HG03097 (cell line): ENCODE measurements around the gene GRK5.

Experiments used
- ATAC-seq: cut with Tn5 transposase; IDR thresholded peaks from one replicate; pipeline ENCODE4 v1.9.1; 2021; ENCODE audit not compliant: unreplicated experiment, low FRiP score

Gene GRK5

DNA sequence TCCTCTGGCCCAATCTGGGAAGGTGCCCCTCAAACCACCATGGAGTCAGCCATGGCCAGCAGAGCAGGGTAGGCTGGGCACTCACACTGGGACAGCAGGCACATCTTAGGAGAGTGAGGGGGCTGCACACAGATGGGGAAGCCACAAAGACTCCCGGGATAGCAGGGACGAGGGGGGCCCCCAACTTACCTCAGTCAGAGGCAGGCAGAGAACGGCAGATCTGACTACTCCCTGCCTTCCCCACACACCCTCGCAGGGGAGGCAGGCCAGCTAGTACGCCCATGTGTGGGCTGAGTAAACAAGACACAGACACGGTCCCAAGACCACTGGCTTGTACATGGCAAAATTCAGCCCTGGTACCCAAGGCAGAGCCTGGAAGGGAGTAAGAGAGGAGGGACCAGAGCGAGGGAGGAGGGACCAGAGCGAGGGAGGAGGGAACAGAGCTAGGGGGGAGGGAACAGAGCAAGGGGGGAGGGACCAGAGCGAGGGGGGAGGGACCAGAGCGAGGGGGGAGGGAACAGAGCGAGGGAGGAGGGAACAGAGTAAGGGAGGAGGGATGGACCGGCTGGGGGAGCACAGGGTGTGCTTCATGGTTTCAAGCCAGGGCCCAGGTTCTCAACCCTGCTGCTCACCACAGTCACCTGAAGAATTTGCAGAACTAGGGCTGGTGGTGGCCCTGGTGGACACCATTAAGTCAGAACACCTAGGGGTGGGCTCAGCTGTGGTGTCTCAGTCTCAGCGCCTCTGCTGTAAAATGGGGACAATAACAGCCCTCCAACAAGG lies 261.4 kb downstream of the GRK5 start:
- no peak for ATAC-seq

DNA sequence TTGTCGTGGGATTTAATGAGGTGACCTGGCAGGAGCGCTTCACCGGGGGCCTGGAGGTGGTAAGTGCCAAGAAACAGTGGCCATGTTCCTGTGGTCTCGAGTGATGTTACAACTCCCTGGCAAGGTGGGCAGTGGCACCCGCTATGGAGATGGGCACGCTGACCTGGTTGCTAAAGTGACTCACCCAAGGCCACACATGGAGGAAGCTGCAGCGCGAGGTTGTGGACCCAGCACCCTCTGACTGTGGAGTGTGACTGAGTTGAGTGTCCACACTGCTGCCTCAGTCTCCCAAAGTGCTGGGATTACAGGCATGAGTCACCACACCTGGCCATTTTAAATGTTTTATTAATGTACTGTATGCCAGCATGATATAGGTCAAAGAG lies 261.9 kb downstream of the GRK5 start:
- no peak for ATAC-seq

DNA sequence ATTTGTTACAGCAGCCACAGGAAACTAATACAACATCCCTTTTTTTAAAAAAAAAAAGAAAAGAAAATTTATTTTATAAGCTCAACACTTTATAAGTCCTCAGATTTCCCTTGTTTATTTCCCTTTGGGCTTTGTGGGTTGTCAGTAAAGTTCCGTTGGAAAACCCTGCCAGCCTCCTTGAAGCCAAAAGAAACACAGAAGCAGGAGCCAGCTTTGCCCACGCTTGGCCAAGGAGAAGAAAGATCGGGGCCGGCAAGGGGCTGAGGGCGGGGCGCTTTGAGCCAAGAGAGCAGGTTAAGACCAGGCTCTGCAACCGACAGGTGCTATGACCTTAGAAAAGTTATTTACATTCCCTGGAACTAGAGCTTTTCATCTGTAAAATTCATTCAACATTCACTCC lies 262.5 kb downstream of the GRK5 start:
- ATAC-seq, result no peak

DNA sequence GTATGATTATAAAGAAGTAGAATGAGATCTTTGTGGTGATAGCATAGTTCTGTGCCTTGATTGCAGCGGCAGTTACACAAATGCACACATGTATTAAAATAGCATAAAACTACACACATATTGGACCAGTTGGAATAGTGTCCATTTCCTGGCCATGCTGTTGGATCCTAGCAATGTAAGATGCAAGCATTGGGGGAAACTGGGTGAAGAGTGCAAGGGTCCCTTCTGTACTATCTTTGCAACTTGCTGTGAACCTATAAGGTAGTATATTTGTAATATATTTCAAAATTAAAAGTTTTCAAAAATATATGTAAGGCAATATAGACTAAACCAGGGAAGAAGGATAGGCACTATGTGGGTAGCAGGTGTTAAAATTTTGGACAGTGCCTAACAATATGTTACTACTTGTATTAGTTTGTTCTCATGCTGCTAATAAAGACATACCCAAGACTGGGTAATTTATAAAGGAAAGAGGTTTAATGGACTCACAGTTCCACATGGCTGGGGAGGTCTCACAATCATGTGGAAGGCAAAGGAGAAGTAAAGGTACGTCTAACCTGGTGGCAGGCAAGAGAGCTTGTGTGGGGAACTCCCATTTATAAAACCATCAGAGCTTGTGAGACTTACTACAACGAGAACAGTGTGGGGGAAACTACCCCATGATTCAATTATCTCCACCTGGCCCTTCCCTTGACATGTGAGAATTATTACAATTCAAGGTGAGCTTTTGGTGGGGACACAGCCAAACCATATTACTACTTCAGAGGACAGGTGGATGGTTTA lies 263.7 kb downstream of the GRK5 start:
- ATAC-seq, result no peak

DNA sequence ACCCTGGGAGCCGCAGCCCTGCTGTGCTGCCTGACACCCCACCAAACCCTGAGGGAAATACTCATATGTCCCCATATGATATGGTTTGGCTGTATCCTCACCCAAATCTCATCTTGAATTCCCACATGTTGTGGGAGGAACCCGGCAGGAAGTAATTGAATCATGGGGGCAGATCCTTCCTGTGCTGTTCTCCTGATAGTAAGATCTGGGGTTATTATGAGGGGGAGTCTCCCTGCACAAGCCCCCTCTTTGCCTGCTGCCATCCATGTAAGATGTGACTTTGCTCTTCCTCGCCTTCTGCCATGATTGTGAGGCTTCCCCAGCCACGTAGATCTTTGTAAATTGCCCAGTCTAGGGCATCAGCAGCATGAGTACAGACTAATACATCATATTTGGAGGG lies 266.4 kb downstream of the GRK5 start:
- no peak for ATAC-seq

DNA sequence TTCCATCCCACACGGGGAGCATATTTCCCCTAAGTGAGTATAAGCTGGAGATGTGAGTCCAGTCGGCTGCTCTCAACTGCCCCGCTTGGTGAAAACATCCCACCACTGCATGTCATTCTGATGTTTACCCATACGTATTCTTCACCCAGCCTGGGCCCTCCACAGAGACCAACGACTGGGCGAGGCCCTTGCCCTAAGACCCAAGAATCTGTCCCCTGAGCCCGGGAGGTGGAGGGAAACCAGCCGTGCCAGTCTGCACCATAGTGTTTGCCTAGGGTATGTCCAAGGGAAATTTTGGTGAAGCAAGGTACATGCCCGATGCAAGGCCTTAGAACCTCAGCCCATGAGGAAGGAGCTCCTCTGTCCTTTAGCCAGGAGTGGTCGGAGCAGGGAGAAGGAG lies 267.2 kb downstream of the GRK5 start:
- ATAC-seq, result no peak

DNA sequence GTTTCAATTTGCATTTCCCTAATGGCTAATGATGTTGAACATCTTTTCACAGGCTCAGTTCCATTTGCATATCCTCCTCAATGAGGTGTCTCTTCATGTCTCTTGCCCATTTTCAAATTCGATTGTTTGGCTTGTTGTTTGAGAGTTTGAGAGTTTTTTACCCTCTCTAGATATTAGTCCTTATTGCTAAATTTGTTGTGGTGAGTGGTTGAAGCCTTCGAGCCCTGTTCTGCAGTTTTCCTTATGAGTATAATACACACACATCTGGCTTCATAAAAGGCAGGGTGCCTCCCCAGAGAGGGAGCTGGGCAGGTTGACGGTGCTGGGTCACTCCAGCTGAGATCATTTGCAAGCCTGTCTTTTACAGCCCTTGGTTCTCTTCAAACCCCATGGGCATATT lies 270.1 kb downstream of the GRK5 start:
- no peak for ATAC-seq

DNA sequence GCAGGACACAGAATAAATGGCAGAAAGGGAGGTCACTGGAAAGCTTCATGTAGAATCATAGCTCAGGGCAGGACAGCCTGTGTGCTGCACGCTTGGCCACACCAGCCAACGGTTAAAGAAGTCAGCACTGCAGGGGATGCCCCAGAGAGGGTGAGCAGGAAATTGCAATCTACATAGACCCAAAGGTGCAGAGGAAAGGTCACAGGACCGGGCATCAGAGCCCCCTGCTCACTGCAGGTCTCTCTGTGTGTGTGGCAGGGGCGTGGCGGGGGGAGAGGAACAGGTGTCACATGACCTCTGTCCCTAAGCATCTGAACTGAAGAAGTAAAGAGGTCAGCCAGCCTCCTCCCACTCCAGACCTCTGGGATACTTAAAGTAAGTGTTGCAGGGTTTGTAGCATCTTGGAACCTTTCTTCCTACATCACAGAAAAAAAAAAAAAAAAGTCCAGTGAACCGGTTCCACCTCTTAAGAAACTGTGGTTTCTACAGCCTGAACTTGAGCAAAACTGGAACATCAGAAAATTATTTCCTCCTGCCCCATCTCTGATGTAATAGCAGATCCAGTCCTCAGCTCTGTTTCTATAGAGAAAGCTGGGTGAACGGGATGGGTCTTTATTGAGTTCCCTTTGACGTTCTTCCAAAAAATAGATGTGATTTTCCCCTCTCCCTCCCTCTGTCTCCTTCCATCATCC lies 270.9 kb downstream of the GRK5 start:
- peak; percentile 78 for ATAC-seq

DNA sequence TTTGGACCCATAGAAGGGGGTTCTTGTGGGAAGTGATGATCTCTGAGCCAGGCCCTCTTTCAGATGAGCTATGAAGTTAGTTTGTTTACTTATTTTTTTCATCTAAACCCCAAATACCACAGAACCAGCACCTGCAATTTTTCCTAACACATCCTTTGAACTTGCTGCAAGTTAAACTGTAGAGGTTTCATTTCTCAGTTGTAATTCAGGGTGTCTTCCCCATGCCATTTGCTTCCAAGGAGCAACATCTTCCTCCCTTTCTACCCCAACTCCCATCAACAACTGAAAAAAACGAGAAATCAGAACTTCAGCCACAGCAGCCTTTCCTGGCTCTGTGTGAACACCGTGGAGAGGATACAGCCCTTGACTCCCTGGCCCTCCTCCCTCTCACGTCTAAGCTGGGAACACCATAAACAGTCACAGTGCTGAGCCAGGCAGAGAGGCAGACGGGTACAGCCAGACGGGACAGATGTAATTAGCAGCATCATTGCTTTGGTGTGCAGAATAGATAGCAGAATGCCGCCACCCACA lies 271.5 kb downstream of the GRK5 start:
- ATAC-seq, result no peak

DNA sequence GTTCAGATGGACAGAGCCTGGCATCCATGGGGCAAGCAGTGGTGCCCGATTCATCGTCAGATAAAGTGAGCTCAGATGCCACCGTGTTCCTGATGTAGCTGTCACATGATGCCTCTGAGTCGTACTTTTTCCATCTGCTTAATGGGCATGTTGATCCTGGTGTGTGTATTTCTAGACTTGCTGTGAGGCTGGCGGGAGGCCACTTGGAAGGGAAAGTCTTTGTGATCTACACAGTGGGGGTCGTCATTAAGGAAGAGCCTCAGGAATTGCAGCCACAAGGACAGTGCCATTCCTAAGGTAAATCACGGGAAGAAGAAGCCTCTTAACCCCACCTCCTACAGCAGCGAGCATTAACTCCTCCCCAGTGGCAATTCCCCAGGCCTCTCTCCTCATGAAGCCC lies 272.2 kb downstream of the GRK5 start:
- no peak for ATAC-seq

DNA sequence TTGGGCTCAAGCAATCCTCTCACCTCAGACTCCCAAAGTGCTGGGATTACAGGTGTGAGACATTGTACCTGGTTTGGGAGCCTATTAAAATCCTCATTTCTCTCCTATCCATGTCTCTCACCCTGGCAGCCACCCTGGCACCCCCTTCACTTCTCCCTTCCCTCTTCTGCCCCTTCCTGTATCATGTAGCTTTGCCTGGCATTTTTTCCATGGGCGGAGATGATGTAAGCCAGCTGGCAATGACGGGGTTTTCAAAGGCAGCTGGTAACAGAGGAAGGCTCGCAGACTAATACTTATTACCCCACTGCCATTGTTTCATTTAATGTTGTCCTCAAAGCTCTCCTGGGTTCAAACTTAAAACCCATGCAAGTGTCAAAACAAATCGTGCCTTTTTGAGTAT lies 273.3 kb downstream of the GRK5 start:
- ATAC-seq, result no peak

DNA sequence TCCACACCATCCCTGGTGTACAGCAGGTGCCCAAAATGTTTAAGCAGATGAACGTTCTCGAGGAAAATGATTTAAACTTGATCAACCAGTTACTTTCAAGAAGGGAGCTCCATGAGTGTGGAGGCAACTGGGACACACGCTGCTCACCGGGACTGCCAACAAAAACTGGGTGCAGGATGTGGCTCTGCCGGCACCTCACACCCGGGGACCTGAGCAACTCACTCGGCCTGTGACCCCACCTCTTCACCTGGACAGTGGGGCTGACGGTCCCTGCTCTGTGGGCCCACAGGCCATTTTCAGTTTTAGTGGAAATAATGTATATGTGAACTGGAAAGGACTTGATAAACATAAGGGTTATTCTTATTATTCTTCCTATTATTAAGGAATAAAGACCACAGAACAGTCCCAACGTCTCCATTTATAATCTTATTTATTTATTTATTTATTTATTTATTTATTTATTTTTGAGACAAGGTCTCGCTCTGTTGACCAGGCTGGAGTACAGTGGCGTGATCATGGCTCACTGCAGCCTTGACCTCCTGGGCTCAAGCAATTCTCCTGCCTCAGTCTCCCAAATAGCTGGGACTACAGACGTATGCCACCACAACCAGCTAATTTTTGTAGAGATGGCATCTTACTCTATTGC lies 274.5 kb downstream of the GRK5 start:
- no peak for ATAC-seq

DNA sequence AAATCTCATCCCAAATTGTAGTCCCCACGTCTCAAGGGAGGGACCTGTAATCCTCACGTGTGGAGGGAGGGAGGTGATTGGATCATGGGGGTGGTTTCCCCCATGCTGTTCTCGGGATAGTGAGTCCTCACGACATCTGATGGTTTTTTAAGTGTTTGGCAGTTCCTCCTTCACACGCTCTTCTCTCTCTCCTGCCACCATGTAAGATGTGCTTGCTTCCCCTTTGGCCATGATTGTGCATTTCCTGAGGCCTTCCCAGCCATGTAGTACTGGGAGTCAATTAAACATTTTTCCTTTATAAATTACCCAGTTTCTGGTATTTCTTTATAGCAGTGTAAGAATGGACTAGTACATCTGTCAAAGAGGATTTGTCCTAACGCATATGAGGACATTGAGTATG lies 275.6 kb downstream of the GRK5 start:
- no peak for ATAC-seq

DNA sequence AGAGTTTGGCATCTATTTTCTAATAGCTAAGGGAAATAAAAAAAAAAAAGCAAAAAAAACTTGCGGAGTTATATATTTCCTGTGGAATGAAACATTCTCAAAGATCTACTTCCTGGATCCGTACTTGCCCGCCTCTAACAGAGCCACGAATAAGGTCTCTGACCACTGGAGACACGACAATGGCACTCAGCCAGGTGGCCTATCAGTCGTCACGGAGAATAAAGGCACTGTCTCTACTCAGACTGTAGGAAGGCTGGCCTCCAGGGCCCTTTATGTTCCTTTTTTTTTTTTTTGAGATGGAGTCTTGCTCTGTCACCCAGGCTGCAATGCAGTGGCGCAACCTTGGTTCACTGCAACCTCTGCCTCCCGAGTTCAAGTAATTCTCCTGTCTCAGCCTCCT lies 276.5 kb downstream of the GRK5 start:
- no peak for ATAC-seq

DNA sequence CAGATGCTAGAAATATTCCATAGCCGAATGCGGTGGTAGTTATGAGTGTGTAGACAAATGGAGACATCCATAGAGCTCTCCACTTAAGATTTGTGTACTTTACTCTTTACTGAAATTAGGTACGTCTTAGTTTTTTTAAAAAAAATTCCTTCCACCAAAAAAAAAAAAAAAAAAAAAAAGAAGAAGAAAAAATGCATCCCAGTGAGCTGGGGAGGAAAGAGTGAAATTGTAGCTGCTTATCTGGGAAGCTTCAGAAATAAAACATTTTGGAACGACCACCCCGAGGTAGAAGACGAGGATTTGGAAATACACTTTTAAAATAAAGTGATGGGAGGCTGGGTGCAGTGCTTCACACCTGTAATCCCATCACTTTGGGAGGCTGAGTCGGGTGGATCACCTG lies 281.3 kb downstream of the GRK5 start:
- ATAC-seq, result no peak

DNA sequence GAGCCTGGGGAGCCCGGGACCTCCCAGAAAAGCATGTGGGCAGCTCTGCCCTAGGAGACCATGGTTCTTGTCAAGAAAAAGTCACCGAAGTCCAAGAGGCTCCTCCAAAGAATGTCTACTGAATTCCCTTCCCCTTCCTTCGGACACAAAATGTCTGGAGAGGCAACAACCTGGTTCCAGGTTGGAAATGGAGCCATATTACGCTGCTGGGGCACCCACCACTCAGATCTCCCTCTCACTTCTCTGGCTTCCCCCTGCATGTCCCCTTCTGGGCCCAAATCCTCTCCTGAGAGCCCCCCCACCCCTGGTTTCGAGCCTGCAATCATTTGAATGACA lies 282.6 kb downstream of the GRK5 start:
- no peak for ATAC-seq

DNA sequence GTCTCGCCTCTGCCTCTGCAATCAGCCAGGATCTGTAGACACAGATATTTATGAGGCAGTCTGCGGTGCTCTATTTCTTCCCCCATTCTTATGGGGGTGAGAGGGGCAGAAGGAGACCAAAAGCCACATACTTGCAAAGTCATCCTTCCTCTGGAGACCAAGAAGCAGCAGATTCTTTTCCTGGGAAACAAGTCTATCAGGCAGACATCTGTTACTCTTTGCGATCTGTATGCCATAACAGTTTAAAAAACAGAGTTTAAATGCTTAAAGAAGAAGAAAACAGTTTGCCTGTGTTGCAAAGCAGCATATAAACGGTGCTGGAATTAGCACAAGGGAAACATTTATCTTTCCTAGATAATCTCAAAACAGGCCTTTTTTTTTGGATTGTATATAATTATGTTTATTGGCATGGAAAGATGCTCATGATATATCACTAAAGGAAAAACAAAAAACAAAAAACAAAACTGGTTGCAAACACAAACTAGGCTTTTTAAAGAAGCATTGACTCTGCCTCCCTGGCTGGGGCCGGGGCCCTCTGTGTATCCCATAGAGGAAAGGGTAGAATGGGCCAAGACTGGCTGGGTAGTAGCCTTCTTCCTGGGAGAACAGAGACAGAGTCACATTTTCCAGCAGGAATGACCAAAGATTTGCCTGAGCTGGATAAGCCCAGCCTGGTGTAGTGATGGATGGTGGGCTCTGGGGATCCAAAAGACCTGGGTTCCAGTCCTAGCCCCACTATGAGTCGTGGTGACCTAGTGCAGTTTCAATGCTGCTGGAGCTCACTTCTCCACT lies 284.8 kb downstream of the GRK5 start:
- ATAC-seq, result no peak

DNA sequence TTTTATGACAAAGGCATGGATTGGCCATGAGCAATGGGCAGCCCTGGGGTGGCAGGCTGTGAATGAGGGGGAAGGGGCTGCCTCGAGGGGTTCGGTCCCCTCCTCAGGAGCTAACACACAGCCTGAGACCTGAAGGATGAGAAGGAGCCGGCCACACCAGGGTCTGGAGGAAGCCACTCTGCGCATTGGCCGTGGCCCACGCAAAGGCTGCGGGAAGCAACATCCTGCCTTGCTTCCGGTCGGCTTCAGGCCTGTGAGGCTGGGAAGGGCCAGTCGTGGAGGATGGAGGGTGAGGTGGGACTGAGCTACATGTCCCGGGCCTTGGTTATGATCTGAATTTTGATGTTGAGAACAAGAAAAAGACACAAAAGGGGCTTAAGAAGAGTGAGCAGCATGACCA lies 285.8 kb downstream of the GRK5 start:
- ATAC-seq, result no peak

DNA sequence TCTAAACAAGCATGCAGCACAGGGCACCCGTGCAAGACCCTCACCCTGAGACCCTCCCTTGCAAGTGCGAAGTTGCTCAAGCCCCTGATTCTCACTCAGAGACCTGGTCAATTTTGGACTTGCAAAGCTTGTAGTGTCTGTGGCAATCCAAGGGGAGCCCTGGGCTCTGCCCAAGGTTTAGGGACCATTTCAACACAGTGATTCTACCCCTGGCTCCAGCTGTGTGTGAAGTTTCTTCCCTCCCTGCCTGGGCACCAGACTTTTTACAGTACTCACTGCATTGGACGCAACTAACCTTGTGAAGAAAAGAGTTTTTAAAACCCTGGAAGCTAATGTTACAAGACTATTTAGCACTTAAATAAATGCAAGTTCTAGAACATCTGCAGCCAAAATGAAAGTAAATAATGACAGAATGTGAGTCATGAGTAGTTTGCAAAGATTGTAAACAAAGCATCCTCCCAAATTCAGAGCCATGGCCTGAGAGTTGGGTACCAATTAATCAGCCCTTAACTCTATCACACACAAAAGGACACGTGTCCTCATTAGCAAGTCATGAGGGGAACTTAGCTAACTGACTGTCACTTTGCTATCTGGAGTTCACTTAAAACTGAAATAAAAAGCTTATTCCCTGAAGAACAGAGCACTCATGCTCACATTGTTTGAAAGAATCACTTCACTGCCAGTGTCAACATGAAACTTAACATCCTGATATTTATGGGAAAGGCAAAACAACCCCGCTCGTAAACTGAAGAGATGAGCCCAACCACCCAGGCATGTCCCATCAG lies 287.1 kb downstream of the GRK5 start:
- ATAC-seq, result no peak
